K562 (cell line): ENCODE measurements around the gene ZCWPW1. TPM values are rescaled to one million over a fixed set of nuclear protein-coding genes. Genes with fewer than 3 reads are reported as not detected.

ENCODE experiments used
- CXXC5 ChIP-seq: fragments of 250-450 bp; sonication (Bioruptor Pico); IDR thresholded peaks from 2 replicates; pipeline ENCODE4 v1.8.0; 2022; ENCODE audit warnings: inconsistent platforms, mild to moderate bottlenecking, moderate library complexity
- DMBX1 ChIP-seq: fragments of 250-450 bp; sonication (Bioruptor Pico); IDR thresholded peaks from 2 replicates; pipeline ENCODE4 v1.8.0; 2022; ENCODE audit warnings: inconsistent platforms, mild to moderate bottlenecking, moderate library complexity, borderline replicate concordance
- ELF2 ChIP-seq: fragments of 250-450 bp; sonication (Bioruptor Pico); IDR thresholded peaks from 2 replicates; pipeline ENCODE4 v1.5.0; 2021; ENCODE audit warnings: mild to moderate bottlenecking
- ELK1 ChIP-seq: sonication (generic); formaldehyde crosslinking; IDR thresholded peaks from 2 replicates; pipeline ENCODE4 v1.8.1; 2022; ENCODE audit warnings: missing genetic modification reagents
- ETV5 ChIP-seq: sonication (generic); formaldehyde crosslinking; IDR thresholded peaks from 2 replicates; pipeline ENCODE4 v1.4.0; 2020; ENCODE audit warnings: low read depth, mild to moderate bottlenecking, missing genetic modification reagents
- GABPA ChIP-seq: fragments of 200-800 bp; sonication (Bioruptor generic); conservative IDR thresholded peaks from 2 replicates; pipeline ENCODE4 v1.6.1; 2016; ENCODE audit warnings: low read depth, missing genetic modification characterization, missing compliant biosample characterization
- HNRNPL ChIP-seq: fragments of 200-400 bp; formaldehyde crosslinking; IDR thresholded peaks from 2 replicates; pipeline ENCODE4 v1.6.1; 2017; ENCODE audit warnings: low read depth, mild to moderate bottlenecking, low read length
- KHSRP ChIP-seq: fragments of 450-650 bp; IDR thresholded peaks from 2 replicates; pipeline ENCODE4 v1.6.1; 2017
- MCM2 ChIP-seq: fragments of 450-650 bp; IDR thresholded peaks from 2 replicates; pipeline ENCODE4 v1.6.1; 2017; ENCODE audit warnings: low read depth, mild to moderate bottlenecking
- PHF8 ChIP-seq: fragments of 200-600 bp; sonication (generic); IDR thresholded peaks from 2 replicates; pipeline ENCODE4 v1.6.1; 2012; ENCODE audit warnings: mixed run types, mild to moderate bottlenecking, inconsistent platforms, low read length, moderate library complexity, borderline replicate concordance
- RBM17 ChIP-seq: fragments of 200-400 bp; formaldehyde crosslinking; IDR thresholded peaks from 2 replicates; pipeline ENCODE4 v1.6.1; 2017; ENCODE audit warnings: low read depth, mild to moderate bottlenecking, low read length, borderline replicate concordance
- RCOR1 ChIP-seq, 2 experiments: IDR thresholded peaks; 2 replicates each; pipeline ENCODE4 v1.6.1; 2012; ENCODE audit warnings: low read depth in 2 of 2, low read length in 2 of 2, borderline replicate concordance in 1 of 2, improper control_type of control experiment in 1 of 2
- SMAD1 ChIP-seq: fragments of 150-350 bp; IDR thresholded peaks from 2 replicates; pipeline ENCODE4 v1.6.1; 2014; ENCODE audit warnings: low read length, low read depth; ENCODE audit not compliant: partially characterized antibody
- SMAD3 ChIP-seq: fragments of 450-650 bp; formaldehyde crosslinking; conservative IDR thresholded peaks from 2 replicates; pipeline ENCODE4 v1.4.0; 2020; ENCODE audit warnings: mild to moderate bottlenecking
- SRSF9 ChIP-seq: fragments of 200-400 bp; formaldehyde crosslinking; IDR thresholded peaks from 2 replicates; pipeline ENCODE4 v1.6.1; 2017; ENCODE audit warnings: low read depth, low read length, borderline replicate concordance
- TBL1XR1 ChIP-seq, 2 experiments: IDR thresholded peaks; 2 replicates each; pipeline ENCODE4 v1.6.1; 2012; ENCODE audit warnings: improper control_type of control experiment in 2 of 2, low read length in 2 of 2, mild to moderate bottlenecking in 1 of 2
- THRA ChIP-seq: fragments of 450-650 bp; IDR thresholded peaks from 2 replicates; pipeline ENCODE4 v1.6.1; 2017; ENCODE audit warnings: mild to moderate bottlenecking, moderate library complexity
- ZFPM2 ChIP-seq: fragments of 250-450 bp; sonication (Bioruptor Pico); IDR thresholded peaks from 2 replicates; pipeline ENCODE4 v1.5.1; 2022; ENCODE audit warnings: mild to moderate bottlenecking
- ZFX ChIP-seq: sonication (generic); formaldehyde crosslinking; IDR thresholded peaks from 2 replicates; pipeline ENCODE4 v1.8.0; 2022; ENCODE audit warnings: mild to moderate bottlenecking, missing genetic modification reagents, moderate library complexity
- ZNF324 ChIP-seq: fragments of 250-450 bp; sonication (Bioruptor Pico); IDR thresholded peaks from 2 replicates; pipeline ENCODE4 v1.4.0; 2020; ENCODE audit warnings: mild to moderate bottlenecking
- ZNF589 ChIP-seq: fragments of 200-800 bp; sonication (Bioruptor generic); IDR thresholded peaks from 2 replicates; pipeline ENCODE4 v1.6.1; 2016; ENCODE audit warnings: low read depth, missing genetic modification characterization, missing compliant biosample characterization
- ZNF668 ChIP-seq: fragments of 250-450 bp; sonication (Bioruptor Pico); IDR thresholded peaks from 2 replicates; pipeline ENCODE4 v1.8.0; 2022; ENCODE audit warnings: mild to moderate bottlenecking, inconsistent platforms
- ZNF75A ChIP-seq: fragments of 450-650 bp; formaldehyde crosslinking; IDR thresholded peaks from 2 replicates; pipeline ENCODE4 v1.4.0; 2020; ENCODE audit warnings: mild to moderate bottlenecking
- polyA plus RNA-seq, 8 experiments: library from polyadenylated mRNA; depleted of rRNA in 4 of 8; stranded (reverse) in 5 of 8; unstranded in 3 of 8; fragments of >200 nt; fragmentation: Nextera tagmentation in 2 of 8; fragmentation: Illumina TruSeq in 1 of 8; extraction: Ambion mirVana in 2 of 8; extraction: Trizol in 1 of 8; gene quantifications; 2 replicates each; pipeline versions ENCODE4 v1.2.1 to v1.2.3, GENCODE V29; 2011 to 2014; ENCODE audit warnings: inconsistent platforms in 1 of 8, missing spikeins in 1 of 8
- total RNA-seq, 7 experiments: library from RNA; depleted of rRNA in 6 of 7; stranded (reverse); fragments of >200 nt in 6 of 7; fragmentation: Illumina TruSeq in 2 of 7; extraction: Trizol in 2 of 7; gene quantifications; 2 replicates each; pipeline versions ENCODE4 v1.2.1 to v1.2.3, GENCODE V29; 2011 to 2021; ENCODE audit warnings: low replicate concordance in 1 of 7
- TF ChIP-seq, protein P1 (sequence below): sonication (generic); formaldehyde crosslinking; IDR thresholded peaks from 2 replicates; pipeline ENCODE4 v1.8.0; 2022; ENCODE audit warnings: missing genetic modification reagents, mild to moderate bottlenecking, moderate library complexity, borderline replicate concordance
- TF ChIP-seq, protein P2 (sequence below): fragments of 450-650 bp; IDR thresholded peaks from 2 replicates; pipeline ENCODE4 v1.6.1; 2016; ENCODE audit warnings: missing biosample characterization, missing genetic modification characterization

ZCWPW1 gene
- total and polyA plus RNA-seq, 9 of the 15 experiments (the other 6 are each of a cell fraction or from before 2014, with no cell fraction given), result 0.18 to 1.7 (median 1.2) TPM

DNA sequence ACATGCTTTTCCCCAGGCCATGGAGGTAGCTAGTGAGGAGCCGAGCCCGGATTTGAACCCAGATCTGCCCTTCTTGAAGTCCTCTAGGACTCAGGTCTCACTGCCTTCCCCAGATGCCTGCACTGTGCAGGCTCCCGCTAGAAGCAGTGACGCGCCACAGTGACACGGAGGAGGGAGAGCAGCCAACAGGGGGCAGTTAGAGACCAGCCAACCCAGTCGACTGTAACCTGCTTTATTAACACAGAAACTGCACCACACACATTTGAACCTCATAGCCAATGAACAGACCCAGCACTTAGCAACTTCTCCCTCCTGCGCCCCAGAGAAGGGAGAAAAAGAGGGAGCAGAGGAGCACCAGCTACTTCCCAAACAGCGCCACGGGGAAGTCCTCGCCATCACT, 27.8 kb downstream of the ZCWPW1 start (continued):
- TF ChIP-seq ZFX, result no peak
- TF ChIP-seq, protein P1, sequence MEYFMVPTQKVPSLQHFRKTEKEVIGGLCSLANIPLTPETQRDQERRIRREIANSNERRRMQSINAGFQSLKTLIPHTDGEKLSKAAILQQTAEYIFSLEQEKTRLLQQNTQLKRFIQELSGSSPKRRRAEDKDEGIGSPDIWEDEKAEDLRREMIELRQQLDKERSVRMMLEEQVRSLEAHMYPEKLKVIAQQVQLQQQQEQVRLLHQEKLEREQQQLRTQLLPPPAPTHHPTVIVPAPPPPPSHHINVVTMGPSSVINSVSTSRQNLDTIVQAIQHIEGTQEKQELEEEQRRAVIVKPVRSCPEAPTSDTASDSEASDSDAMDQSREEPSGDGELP (CRISPR knock-in tag), result peak; percentile 45; the same call in 1 of the 2 replicates
- no peak for TF ChIP-seq THRA
- TF ChIP-seq CXXC5, result no peak
- TF ChIP-seq ELK1 (CRISPR knock-in tag), result no peak
- no peak for TF ChIP-seq SMAD3 (CRISPR knock-in tag)
- no peak for TF ChIP-seq TBL1XR1 (IDR thresholded peaks at IDR 0.05; ENCODE audit: low read length in 2 of 2)
- TF ChIP-seq ZNF589, result no peak
- no peak for TF ChIP-seq ETV5
- no peak for TF ChIP-seq HNRNPL
- no peak for TF ChIP-seq ZNF668 (CRISPR knock-in tag)
- TF ChIP-seq, protein P2, sequence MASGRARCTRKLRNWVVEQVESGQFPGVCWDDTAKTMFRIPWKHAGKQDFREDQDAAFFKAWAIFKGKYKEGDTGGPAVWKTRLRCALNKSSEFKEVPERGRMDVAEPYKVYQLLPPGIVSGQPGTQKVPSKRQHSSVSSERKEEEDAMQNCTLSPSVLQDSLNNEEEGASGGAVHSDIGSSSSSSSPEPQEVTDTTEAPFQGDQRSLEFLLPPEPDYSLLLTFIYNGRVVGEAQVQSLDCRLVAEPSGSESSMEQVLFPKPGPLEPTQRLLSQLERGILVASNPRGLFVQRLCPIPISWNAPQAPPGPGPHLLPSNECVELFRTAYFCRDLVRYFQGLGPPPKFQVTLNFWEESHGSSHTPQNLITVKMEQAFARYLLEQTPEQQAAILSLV (tag), result no peak
- TF ChIP-seq ZFPM2 (CRISPR knock-in tag), result no peak
- TF ChIP-seq KHSRP, result no peak
- TF ChIP-seq ELF2 (CRISPR knock-in tag), result no peak
- TF ChIP-seq SRSF9, result no peak
- no peak for TF ChIP-seq ZNF75A (CRISPR knock-in tag)
- no peak for TF ChIP-seq PHF8
- TF ChIP-seq GABPA (tag), result no peak
- no peak for TF ChIP-seq ZNF324 (CRISPR knock-in tag)
- peak in 1 of 2 experiments; percentile 11; a peak in 1 of 4 replicates for TF ChIP-seq RCOR1 (IDR thresholded peaks at IDR 0.05; ENCODE audit: borderline replicate concordance in 1 of 2, low read depth in 2 of 2, low read length in 2 of 2)
- no peak for TF ChIP-seq SMAD1
- no peak for TF ChIP-seq MCM2
- TF ChIP-seq DMBX1, result no peak
- TF ChIP-seq RBM17, result no peak
